SK-N-SH treated with all-trans-retinoic acid at 6 μM for 48 hours (cell line): ENCODE measurements around the gene VDAC1.

Experiments
- ARNTL ChIP-seq: fragments of 450-650 bp; formaldehyde crosslinking; IDR thresholded peaks from 2 replicates; pipeline ENCODE4 v1.5.0; 2020; ENCODE audit warnings: low read depth, mild to moderate bottlenecking, moderate library complexity, borderline replicate concordance
- ESRRG ChIP-seq: fragments of 250-450 bp; sonication (Bioruptor Pico); IDR thresholded peaks from 2 replicates; pipeline ENCODE4 v1.6.1; 2021; ENCODE audit warnings: mild to moderate bottlenecking
- GLIS3 ChIP-seq: fragments of 250-450 bp; sonication (Bioruptor Pico); IDR thresholded peaks from 2 replicates; pipeline ENCODE4 v1.5.0; 2020; ENCODE audit warnings: mild to moderate bottlenecking, moderate library complexity
- OSR1 ChIP-seq: fragments of 250-450 bp; sonication (Bioruptor Pico); IDR thresholded peaks from 2 replicates; pipeline ENCODE4 v1.8.0; 2022; ENCODE audit warnings: moderate library complexity, mild to moderate bottlenecking, inconsistent platforms
- PPARA ChIP-seq: fragments of 250-450 bp; sonication (Bioruptor Pico); IDR thresholded peaks from 2 replicates; pipeline ENCODE4 v1.5.0; 2020; ENCODE audit warnings: mild to moderate bottlenecking, borderline replicate concordance
- SNAI2 ChIP-seq: fragments of 250-450 bp; sonication (Bioruptor Pico); IDR thresholded peaks from 2 replicates; pipeline ENCODE4 v1.5.0; 2020; ENCODE audit warnings: mild to moderate bottlenecking, moderate library complexity
- TCF4 ChIP-seq: fragments of 250-450 bp; sonication (Bioruptor Pico); IDR thresholded peaks from 2 replicates; pipeline ENCODE4 v1.8.0; 2021; ENCODE audit warnings: mild to moderate bottlenecking, moderate library complexity, borderline replicate concordance
- ZC3H10 ChIP-seq: fragments of 250-450 bp; sonication (Bioruptor Pico); IDR thresholded peaks from 2 replicates; pipeline ENCODE4 v1.5.1; 2021; ENCODE audit warnings: mild to moderate bottlenecking, moderate library complexity
- TF ChIP-seq, protein P1 (sequence below): fragments of 250-450 bp; sonication (Bioruptor Pico); IDR thresholded peaks from 2 replicates; pipeline ENCODE4 v1.5.0; 2020; ENCODE audit warnings: mild to moderate bottlenecking, moderate library complexity

DNA sequence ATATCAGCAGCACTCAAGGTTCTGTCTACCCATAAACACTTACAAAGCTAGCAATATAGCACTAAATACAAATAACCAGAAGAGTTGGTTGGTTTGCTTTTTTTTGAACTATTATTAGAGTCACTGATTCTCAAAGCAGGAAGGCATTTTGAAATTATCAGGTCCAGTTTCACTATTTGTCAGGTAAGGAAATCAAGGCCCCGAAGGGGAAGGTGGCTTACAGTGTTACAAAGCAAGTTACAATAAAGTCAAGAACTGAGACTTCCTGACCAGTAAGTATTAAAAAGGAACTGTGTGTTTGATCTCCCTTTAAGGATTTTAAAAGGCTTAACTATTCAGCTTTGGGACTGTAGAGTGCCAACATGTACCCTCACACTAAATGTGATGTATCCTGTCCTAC lies 47.2 kb downstream of the VDAC1 start:
- TF ChIP-seq ZC3H10 = no peak
- no peak for TF ChIP-seq GLIS3 (CRISPR knock-in tag)
- no peak for TF ChIP-seq OSR1 (CRISPR knock-in tag)
- TF ChIP-seq ARNTL = no peak
- TF ChIP-seq ESRRG = no peak
- no peak for TF ChIP-seq SNAI2 (CRISPR knock-in tag)
- no peak for TF ChIP-seq TCF4 (CRISPR knock-in tag)
- TF ChIP-seq PPARA = no peak
- TF ChIP-seq, protein P1, sequence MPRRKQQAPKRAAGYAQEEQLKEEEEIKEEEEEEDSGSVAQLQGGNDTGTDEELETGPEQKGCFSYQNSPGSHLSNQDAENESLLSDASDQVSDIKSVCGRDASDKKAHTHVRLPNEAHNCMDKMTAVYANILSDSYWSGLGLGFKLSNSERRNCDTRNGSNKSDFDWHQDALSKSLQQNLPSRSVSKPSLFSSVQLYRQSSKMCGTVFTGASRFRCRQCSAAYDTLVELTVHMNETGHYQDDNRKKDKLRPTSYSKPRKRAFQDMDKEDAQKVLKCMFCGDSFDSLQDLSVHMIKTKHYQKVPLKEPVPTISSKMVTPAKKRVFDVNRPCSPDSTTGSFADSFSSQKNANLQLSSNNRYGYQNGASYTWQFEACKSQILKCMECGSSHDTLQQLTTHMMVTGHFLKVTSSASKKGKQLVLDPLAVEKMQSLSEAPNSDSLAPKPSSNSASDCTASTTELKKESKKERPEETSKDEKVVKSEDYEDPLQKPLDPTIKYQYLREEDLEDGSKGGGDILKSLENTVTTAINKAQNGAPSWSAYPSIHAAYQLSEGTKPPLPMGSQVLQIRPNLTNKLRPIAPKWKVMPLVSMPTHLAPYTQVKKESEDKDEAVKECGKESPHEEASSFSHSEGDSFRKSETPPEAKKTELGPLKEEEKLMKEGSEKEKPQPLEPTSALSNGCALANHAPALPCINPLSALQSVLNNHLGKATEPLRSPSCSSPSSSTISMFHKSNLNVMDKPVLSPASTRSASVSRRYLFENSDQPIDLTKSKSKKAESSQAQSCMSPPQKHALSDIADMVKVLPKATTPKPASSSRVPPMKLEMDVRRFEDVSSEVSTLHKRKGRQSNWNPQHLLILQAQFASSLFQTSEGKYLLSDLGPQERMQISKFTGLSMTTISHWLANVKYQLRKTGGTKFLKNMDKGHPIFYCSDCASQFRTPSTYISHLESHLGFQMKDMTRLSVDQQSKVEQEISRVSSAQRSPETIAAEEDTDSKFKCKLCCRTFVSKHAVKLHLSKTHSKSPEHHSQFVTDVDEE (CRISPR knock-in tag) = no peak
